GM19193 (cell line): Measurements from ENCODE around the gene UPP1.

Experiments
- POLR2A ChIP-seq: IDR thresholded peaks from 4 replicates; pipeline ENCODE4 v1.6.1; 2011; ENCODE audit not compliant: insufficient read depth, insufficient read length; ENCODE audit errors: extremely low read depth

UPP1 gene

GRCh38 chr7:48089046-48090003 lies at the start of gene UPP1:
Gene UPP1, plus strand, starts transcription at chr7:48089265. Its CDS starts 5,519 bp downstream, at chr7:48094784.
- peak; percentile 67 for TF ChIP-seq POLR2A

- no peak for TF ChIP-seq POLR2A
Measured at GRCh38 chr7:48040944-48041652, 48.0 kb upstream of the UPP1 start.

GRCh38 chr7:48041653-48041970 lies 47.5 kb upstream of the UPP1 start:
- no peak for TF ChIP-seq POLR2A

GRCh38 chr7:48042216-48042615 lies 46.8 kb upstream of the UPP1 start:
- no peak for TF ChIP-seq POLR2A

DNA sequence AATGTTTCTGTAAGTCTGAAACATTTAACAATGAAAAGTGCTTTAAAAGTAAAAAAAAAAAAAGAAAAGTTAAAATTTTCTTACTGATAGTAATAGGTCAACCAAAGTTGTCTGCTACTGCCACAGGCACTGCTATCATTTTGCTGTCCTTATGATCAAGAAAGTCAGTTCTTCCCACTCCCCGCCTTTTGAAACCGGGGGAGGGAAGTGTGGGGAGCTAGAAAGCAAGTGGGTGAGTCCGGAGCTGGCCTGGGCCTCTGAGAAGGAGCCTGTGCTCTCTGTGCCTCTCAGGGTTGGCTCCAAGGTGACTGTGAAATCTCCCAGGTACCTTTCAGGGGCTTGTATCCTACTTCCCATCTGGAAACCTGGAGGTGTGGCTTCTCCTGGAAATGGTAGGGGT lies 46.4 kb upstream of the UPP1 start:
- no peak for TF ChIP-seq POLR2A

- TF ChIP-seq POLR2A = no peak
Measured at GRCh38 chr7:48045195-48045765, 43.8 kb upstream of the UPP1 start.

DNA sequence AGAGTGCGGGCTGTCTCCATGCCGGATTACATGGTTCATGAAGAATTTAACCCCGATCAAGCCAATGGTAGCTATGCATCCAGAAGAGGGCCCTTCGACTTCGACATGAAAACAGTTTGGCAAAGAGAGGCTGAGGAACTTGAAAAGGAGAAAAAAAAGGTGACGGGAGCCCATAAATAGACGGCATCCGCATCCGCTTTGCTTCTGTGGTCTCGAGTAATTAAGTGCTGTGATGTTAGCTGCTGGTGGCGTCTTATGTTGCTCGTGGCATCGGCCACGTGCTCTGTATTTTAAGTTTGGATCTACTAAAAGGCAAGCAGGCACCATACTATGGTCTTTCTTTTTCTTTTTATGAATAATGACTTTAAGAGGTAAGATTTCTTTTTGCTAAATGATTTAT lies 42.6 kb upstream of the UPP1 start:
- TF ChIP-seq POLR2A = no peak

GRCh38 chr7:48048113-48048512 lies 41.0 kb upstream of the UPP1 start:
- no peak for TF ChIP-seq POLR2A

- TF ChIP-seq POLR2A = no peak
Measured at GRCh38 chr7:48049850-48050249, 39.2 kb upstream of the UPP1 start.

DNA sequence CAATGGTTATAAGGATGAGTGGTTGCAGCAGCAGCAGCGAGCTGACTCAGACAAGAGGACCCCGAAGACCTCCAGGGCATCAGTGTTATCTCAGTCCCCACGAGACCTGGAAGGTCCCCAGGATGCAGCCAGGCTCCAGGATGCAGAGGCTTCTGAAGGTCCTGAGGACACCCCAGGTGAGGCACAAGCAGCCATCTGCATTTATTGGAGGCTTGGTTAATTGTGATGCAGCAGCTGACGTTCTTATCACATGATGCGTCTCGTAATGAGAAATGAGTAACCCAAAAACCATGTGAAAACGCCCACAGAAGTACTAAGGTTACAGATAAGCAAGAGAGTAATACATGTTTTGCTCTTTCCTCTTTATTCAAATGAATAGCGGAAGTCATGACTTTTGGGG lies 36.3 kb upstream of the UPP1 start:
- no peak for TF ChIP-seq POLR2A

DNA sequence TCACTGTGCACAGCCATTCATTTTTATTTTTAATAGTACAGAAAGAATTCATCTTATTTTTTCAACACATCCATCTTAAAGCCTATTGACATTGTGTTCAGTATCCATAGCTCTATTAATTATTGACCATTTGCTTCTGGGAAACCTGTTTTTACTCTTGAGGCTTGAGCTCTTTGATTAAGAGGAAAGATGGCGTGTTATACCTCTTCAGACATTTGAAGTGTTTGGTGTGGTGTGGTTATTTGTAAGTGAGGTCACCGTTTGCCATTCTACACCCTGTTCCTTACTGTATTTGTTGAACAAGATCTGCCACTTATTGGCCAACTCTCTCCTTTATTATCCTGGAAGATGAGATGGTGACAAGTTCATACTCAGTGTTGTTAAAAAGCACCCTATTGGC lies 35.3 kb upstream of the UPP1 start:
- no peak for TF ChIP-seq POLR2A

DNA sequence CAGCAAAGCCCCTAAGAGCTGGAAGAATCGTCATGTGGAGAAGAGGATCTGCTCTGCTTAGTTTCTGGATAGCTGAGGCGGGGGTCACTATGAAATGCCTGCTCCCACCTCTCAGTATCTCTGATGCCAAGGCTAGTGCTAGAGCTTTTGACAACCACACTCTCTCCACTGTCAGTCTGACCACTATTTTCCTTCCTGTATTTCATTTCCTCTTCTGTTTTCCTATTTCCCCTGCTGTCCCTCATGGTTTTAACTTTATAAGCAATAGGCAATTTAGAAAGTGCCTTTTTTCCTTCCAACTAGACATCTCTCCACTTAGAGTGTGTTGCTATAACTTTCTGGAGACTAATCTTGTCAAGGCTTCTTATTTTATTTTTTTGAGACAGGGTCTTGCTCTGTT lies 30.1 kb upstream of the UPP1 start:
- TF ChIP-seq POLR2A = no peak

- TF ChIP-seq POLR2A = no peak
Measured at GRCh38 chr7:48059706-48060105, 29.4 kb upstream of the UPP1 start.

GRCh38 chr7:48063985-48064384 lies 25.1 kb upstream of the UPP1 start:
- TF ChIP-seq POLR2A = no peak

DNA sequence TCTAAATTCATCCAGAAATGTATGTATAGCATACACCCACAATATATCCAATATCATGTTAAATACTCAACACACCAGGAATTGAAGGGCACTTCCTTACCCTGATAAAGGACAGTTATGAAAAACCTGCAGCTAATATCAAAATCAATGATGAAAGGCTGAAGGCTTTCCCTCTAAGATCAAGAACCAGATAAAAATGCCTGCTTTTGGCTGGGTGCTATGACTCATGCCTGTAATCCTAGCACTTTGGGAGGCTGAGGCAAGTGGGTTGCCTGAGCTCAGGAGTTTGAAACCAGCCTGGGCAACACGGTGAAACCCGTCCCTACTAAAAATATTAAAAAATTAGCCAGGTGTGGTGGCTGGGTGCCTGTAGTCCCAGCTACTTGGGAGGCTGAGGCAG lies 21.6 kb upstream of the UPP1 start:
- no peak for TF ChIP-seq POLR2A

- no peak for TF ChIP-seq POLR2A
Measured at GRCh38 chr7:48074204-48074654, 14.8 kb upstream of the UPP1 start.

- TF ChIP-seq POLR2A = no peak
Measured at GRCh38 chr7:48077423-48077822, 11.6 kb upstream of the UPP1 start.

GRCh38 chr7:48078470-48078869 lies 10.6 kb upstream of the UPP1 start:
- TF ChIP-seq POLR2A = no peak
